OCI-LY7 (cell line): ENCODE data around the gene GALP. TPM values are rescaled to one million over a fixed set of nuclear protein-coding genes. Genes with fewer than 3 reads are reported as not detected.
A peak's percentile ranks its signal among the peaks of the same experiment; 100 is the strongest.

Source experiments
- BruUV-seq: library from RNA; stranded (reverse); fragments of 400-500 nt; replicated peaks from 2 replicates; lab custom pipeline; 2021; lab: Mats Ljungman, UMichigan
- CTCF ChIA-PET: fragments of 300-600 bp; sonication (Branson Sonifier 250); formaldehyde crosslinking; loops from one replicate; lab custom pipeline; 2022; ENCODE audit warnings: antibody characterized with exemption; ENCODE audit not compliant: unreplicated experiment; lab: Charles Lee
- POLR2A ChIA-PET: fragments of 300-600 bp; sonication (Branson Sonifier 250); formaldehyde crosslinking; loops from one replicate; lab custom pipeline; 2022; ENCODE audit warnings: antibody characterized with exemption; lab: Charles Lee
- DNase-seq: peaks from one replicate; pipeline ENCODE4 v3.0.0-alpha.2; 2015; ENCODE audit warnings: low spot score
- H2AFZ ChIP-seq: fragments of 200-600 bp; sonication (generic), shearing (Covaris generic); 2 replicates; pipeline ENCODE4 v1.6.1; 2014; ENCODE audit warnings: mild to moderate bottlenecking, antibody characterized with exemption, low read length, moderate library complexity
- H3K27ac ChIP-seq: fragments of 200-600 bp; sonication (generic); 2 replicates; pipeline ENCODE4 v1.5.1; 2014; ENCODE audit warnings: mixed run types, low read depth, mild to moderate bottlenecking, moderate library complexity, low read length, inconsistent platforms; ENCODE audit not compliant: poor library complexity, severe bottlenecking
- H3K36me3 ChIP-seq: fragments of 200-600 bp; sonication (generic); 2 replicates; pipeline ENCODE4 v1.6.1; 2014; ENCODE audit warnings: mild to moderate bottlenecking, antibody characterized with exemption, low read length, moderate library complexity, mixed read lengths; ENCODE audit not compliant: insufficient read depth
- H3K4me1 ChIP-seq: fragments of 200-600 bp; sonication (generic); 2 replicates; pipeline ENCODE4 v1.5.1; 2014; ENCODE audit warnings: mild to moderate bottlenecking, low read length; ENCODE audit not compliant: insufficient read depth, poor library complexity, severe bottlenecking
- H3K4me2 ChIP-seq: fragments of 200-600 bp; sonication (generic); 2 replicates; pipeline ENCODE4 v1.6.1; 2014; ENCODE audit warnings: mild to moderate bottlenecking, low read length
- H3K4me3 ChIP-seq: fragments of 200-600 bp; sonication (generic); 2 replicates; pipeline ENCODE4 v1.5.1; 2014; ENCODE audit warnings: mild to moderate bottlenecking, low read depth, low read length; ENCODE audit not compliant: poor library complexity, severe bottlenecking
- H3K79me2 ChIP-seq: fragments of 200-600 bp; sonication (generic); 2 replicates; pipeline ENCODE4 v1.6.1; 2016; ENCODE audit warnings: low read depth, mild to moderate bottlenecking, low read length, moderate library complexity, mixed read lengths; ENCODE audit not compliant: insufficient read depth
- H3K9me2 ChIP-seq: fragments of 200-600 bp; sonication (generic); 2 replicates; pipeline ENCODE4 v1.6.1; 2016; ENCODE audit warnings: mild to moderate bottlenecking, low read length, mixed read lengths; ENCODE audit not compliant: insufficient read depth
- H3K9me3 ChIP-seq: fragments of 200-600 bp; sonication (generic); 2 replicates; pipeline ENCODE4 v1.6.1; 2014; ENCODE audit warnings: mild to moderate bottlenecking, mixed run types, low read length, mixed read lengths
- H4K20me1 ChIP-seq: fragments of 200-600 bp; sonication (generic); 2 replicates; pipeline ENCODE4 v1.6.1; 2014; ENCODE audit warnings: mild to moderate bottlenecking, antibody characterized with exemption, low read length, moderate library complexity, mixed read lengths; ENCODE audit not compliant: insufficient read depth
- EZH2phosphoT487 ChIP-seq: fragments of 200-600 bp; sonication (generic); IDR thresholded peaks from 2 replicates; pipeline ENCODE4 v1.6.1; 2018; ENCODE audit warnings: low read depth, borderline replicate concordance, mild to moderate bottlenecking, mixed run types, antibody characterized with exemption, low read length, moderate library complexity, mixed read lengths
- intact Hi-C: fragments of 100-400 bp; cut with micrococcal nuclease; formaldehyde crosslinking; loops from one replicate; pipeline ENCODE4 v1.10.0; 2022; ENCODE audit not compliant: unreplicated experiment
- total RNA-seq, 2 experiments: library from RNA; depleted of rRNA in 1 of 2; stranded (reverse); fragments of >200 nt in 1 of 2; shearing (Covaris generic) in 1 of 2; gene quantifications; 2 replicates each; pipeline ENCODE4 v1.2.3, GENCODE V29; 2014 to 2022
- TF ChIP-seq, protein P1 (sequence below): fragments of 200-600 bp; sonication (generic); conservative IDR thresholded peaks from 2 replicates; pipeline ENCODE4 v1.5.1; 2014; ENCODE audit warnings: mild to moderate bottlenecking, antibody characterized with exemption, low read length, moderate library complexity, mixed read lengths

GALP gene
- total RNA-seq, 2 experiments from 2014 or later = not detected

DNA sequence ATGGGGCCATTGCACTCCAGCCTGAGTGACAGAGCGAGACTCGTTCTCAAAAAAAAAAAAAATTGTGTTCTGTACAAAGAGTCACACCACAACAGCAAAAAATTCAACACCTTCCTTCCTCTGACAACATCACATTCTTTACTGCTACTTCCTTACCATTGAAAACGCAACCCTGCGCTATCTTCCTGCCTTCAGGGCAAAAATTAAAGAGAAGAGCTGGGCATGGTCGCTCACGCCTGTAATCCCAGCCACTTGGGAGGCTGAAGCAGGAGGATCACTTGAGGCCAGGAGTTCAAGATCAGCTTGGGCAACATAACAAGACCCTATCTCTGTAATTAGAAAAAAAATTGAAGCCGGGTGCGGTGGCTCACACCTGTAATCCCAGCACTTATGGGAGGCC lies 44.2 kb upstream of the GALP start:
- no peaks in the 10 kb centered on the region for H3K79me2 ChIP-seq
- intact Hi-C loops = no loop called here
- no peak for TF ChIP-seq EZH2phosphoT487
- TF ChIP-seq, protein P1, sequence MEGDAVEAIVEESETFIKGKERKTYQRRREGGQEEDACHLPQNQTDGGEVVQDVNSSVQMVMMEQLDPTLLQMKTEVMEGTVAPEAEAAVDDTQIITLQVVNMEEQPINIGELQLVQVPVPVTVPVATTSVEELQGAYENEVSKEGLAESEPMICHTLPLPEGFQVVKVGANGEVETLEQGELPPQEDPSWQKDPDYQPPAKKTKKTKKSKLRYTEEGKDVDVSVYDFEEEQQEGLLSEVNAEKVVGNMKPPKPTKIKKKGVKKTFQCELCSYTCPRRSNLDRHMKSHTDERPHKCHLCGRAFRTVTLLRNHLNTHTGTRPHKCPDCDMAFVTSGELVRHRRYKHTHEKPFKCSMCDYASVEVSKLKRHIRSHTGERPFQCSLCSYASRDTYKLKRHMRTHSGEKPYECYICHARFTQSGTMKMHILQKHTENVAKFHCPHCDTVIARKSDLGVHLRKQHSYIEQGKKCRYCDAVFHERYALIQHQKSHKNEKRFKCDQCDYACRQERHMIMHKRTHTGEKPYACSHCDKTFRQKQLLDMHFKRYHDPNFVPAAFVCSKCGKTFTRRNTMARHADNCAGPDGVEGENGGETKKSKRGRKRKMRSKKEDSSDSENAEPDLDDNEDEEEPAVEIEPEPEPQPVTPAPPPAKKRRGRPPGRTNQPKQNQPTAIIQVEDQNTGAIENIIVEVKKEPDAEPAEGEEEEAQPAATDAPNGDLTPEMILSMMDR = no peak
- H4K20me1 ChIP-seq = no peaks in the 10 kb centered on the region
- no peak overlapping the region for H3K27ac ChIP-seq
- H3K4me2 ChIP-seq = no peak overlapping the region
- no peak for DNase-seq
- BruUV-seq = no TSS peak
- no peak overlapping the region for H3K4me3 ChIP-seq
- no peaks in the 10 kb centered on the region for H3K9me2 ChIP-seq
- no peaks in the 10 kb centered on the region for H3K36me3 ChIP-seq
- H2AFZ ChIP-seq = no peak overlapping the region
- no peaks in the 10 kb centered on the region for H3K4me1 ChIP-seq
- ChIA-PET POLR2A (no interaction called here), CTCF (no interaction called here)
- H3K9me3 ChIP-seq = no peaks in the 10 kb centered on the region

DNA sequence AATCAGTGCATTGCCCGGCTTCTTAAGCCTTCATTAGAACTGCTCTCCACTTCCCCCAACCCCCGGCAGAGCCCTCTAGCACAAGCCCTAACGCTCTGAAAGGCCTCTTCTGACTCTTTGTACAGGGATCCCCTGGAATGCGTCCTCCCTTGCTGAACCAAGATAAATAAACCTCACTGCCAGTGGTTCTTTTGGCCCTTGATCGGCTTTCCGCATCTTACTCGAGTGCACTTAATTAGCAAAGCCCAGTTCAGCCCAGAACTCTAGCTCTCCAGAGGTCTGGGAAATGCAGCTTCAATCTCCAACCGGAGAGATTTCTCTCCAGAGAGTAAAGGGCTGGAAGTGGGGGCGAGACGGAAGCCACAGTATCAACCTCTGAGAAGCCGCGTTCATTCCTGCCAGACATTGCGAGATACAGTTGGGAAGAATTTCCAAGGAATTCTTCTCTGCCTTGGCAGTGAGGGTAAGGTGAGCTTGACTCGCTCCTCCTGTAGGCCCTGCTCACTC lies 43.4 kb upstream of the GALP start:
- CTCF ChIA-PET = no interaction called here
- POLR2A ChIA-PET = no interaction called here
- no peak overlapping the region for H3K4me3 ChIP-seq
- no peaks in the 10 kb centered on the region for H3K9me3 ChIP-seq
- no peak overlapping the region for H3K4me2 ChIP-seq
- TF ChIP-seq, protein P1 = no peak
- TF ChIP-seq EZH2phosphoT487 = no peak
- DNase-seq = no peak
- no TSS peak for BruUV-seq
- no peak overlapping the region for H3K27ac ChIP-seq
- no peaks in the 10 kb centered on the region for H3K4me1 ChIP-seq
- H3K9me2 ChIP-seq = no peaks in the 10 kb centered on the region
- no peaks in the 10 kb centered on the region for H3K79me2 ChIP-seq
- H4K20me1 ChIP-seq = no peaks in the 10 kb centered on the region
- no peak overlapping the region for H2AFZ ChIP-seq
- no peaks in the 10 kb centered on the region for H3K36me3 ChIP-seq
- intact Hi-C loops = no loop called here

DNA sequence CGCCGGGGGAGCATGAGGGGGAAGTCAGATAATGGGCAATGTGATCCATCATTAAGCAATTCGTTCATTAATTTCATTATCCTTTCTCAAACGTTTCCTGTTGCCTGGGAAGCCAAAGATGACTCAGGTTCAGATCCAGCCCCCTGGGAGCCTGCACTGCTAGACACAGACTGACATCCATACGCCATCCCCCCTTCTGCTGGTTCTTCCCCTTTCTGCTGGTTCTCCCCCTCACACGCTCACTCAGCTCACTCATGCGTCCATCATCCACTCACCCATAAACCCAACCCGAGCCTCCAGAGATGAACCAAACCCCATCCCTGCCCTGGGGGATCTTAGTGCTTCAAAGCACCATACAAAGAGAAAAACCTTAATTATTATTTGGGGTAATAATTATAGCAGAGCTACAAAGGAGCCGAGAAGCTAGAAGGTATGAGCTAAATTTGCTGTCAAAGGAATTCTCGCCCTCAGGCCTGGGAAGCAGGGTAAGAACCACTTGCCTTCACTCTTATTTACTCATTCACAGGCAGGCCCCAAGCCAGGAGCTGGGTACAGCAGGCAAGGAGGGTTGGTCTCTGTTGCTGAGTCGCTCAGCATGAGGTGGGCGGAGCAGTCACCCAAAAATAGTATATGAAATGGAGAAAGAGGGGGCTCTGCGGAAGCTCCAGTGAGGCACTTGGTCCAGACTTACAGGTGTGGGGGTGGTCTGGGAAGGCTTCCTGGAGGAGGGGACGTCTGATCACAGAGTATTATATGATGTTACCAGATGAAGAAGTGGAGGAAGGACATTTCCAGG lies 41.8 kb upstream of the GALP start:
- Histone ChIP-seq H3K4me3 (no peak overlapping the region), H3K9me3 (no peaks in the 10 kb centered on the region), H3K4me1 (no peaks in the 10 kb centered on the region), H3K27ac (no peak overlapping the region), H3K79me2 (no peaks in the 10 kb centered on the region), H3K36me3 (no peaks in the 10 kb centered on the region), H2AFZ (no peak overlapping the region), H3K9me2 (no peaks in the 10 kb centered on the region), H3K4me2 (peak overlapping the region; percentile 11; the same call in 1 of the 2 replicates), H4K20me1 (no peaks in the 10 kb centered on the region)
- ChIA-PET CTCF (no interaction called here), POLR2A (interaction anchor here (0.5 kb wide), 1 partner anchor 561 kb away, joined by 5 read pairs; no protein-coding TSS in a partner anchor)
- DNase-seq = no peak
- intact Hi-C loops = no loop called here
- no peak for TF ChIP-seq EZH2phosphoT487
- TF ChIP-seq, protein P1 = no peak
- BruUV-seq = no TSS peak
